ENCODE data around the gene PCSK4. TPM values are rescaled to one million over a fixed set of nuclear protein-coding genes. Genes with fewer than 3 reads are reported as not detected.

Gene PCSK4
- total RNA-seq, 1 experiment from 2014 or later = 7.2 TPM

DNA sequence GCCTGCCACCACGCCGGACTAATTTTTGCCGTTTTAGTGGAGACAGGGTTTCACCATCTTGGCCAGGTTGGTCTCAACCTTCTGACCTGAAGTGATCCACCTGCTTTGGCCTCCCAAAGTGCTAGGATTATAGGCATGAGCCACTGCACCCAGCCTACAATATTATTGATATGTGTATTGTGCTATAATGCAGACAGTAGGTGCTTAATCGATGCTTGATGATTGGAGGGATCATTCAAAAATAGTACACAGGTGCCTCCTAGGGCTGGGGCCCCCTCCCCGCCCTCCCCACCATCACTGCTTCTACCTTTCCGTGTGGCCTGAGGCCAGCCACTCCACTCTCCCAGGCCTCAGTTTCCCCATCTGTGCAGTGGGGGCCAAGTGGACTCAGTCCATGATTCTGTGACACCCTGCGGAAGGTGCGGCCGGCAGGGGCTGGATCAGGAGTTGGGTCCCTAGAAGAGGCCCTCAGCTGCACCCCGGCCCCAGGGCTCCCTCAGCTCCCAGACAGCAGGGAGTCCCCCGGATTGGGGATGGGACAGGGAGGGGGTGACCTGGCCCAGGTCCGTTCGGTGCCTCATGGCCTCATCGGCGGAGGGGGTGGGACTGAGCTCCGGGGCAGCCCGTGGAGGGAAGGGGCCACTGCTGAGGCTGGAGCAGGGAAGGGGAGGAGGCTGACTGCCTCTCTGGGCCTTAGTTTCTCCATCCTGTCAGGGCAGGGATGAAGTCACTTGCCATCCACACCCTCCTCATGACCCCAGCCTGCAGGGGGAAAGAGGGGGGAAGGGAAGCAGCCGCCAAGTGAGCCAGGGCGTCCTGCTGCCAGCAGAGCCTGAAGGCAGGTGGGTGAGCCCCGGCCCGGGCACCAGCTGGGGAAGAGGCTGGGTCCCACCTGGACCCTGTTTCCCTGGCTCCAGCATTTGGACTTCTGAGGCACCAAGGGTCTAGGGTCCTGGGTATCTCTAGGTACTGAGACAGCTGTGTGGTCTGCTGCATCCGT, 21.5 kb upstream of the PCSK4 start:
- ChIA-PET POLR2A (ENCODE audit: low non-redundant PET) (no interaction called here), CTCF (no interaction called here)
- no TSS peak for BruUV-seq (replicated peaks)
- no peaks in the 10 kb centered on the region for H3K27me3 ChIP-seq (replicated peaks; ENCODE audit: insufficient read depth, low read depth, low read length, poor library complexity)
- no peaks in the 10 kb centered on the region for H3K36me3 ChIP-seq (ENCODE audit: insufficient read depth, low read length, poor library complexity, severe bottlenecking)
- TF ChIP-seq, protein P1, sequence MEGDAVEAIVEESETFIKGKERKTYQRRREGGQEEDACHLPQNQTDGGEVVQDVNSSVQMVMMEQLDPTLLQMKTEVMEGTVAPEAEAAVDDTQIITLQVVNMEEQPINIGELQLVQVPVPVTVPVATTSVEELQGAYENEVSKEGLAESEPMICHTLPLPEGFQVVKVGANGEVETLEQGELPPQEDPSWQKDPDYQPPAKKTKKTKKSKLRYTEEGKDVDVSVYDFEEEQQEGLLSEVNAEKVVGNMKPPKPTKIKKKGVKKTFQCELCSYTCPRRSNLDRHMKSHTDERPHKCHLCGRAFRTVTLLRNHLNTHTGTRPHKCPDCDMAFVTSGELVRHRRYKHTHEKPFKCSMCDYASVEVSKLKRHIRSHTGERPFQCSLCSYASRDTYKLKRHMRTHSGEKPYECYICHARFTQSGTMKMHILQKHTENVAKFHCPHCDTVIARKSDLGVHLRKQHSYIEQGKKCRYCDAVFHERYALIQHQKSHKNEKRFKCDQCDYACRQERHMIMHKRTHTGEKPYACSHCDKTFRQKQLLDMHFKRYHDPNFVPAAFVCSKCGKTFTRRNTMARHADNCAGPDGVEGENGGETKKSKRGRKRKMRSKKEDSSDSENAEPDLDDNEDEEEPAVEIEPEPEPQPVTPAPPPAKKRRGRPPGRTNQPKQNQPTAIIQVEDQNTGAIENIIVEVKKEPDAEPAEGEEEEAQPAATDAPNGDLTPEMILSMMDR (conservative IDR thresholded peaks at IDR 0.05; ENCODE audit: low read depth, low read length) = no peak
- TF ChIP-seq EZH2 (IDR thresholded peaks at IDR 0.05; ENCODE audit: borderline replicate concordance, low read depth, low read length, poor library complexity, severe bottlenecking) = no peak
- intact Hi-C loops (cut with micrococcal nuclease; ENCODE audit: unreplicated experiment) = no loop called here
- no peak for DNase-seq (ENCODE audit: low spot score)
- H3K4me3 ChIP-seq (ENCODE audit: low read depth, low read length, poor library complexity, severe bottlenecking) = no peak overlapping the region
- no peak overlapping the region for H3K27ac ChIP-seq (ENCODE audit: low read depth, low read length, poor library complexity, severe bottlenecking)
- peaks cover 12% of the 10 kb centered on the region for H3K4me1 ChIP-seq (ENCODE audit: insufficient read depth, low read length, poor library complexity, severe bottlenecking)
- H3K9me3 ChIP-seq (ENCODE audit: low read depth, low read length, poor library complexity, severe bottlenecking) = no peaks in the 10 kb centered on the region

DNA sequence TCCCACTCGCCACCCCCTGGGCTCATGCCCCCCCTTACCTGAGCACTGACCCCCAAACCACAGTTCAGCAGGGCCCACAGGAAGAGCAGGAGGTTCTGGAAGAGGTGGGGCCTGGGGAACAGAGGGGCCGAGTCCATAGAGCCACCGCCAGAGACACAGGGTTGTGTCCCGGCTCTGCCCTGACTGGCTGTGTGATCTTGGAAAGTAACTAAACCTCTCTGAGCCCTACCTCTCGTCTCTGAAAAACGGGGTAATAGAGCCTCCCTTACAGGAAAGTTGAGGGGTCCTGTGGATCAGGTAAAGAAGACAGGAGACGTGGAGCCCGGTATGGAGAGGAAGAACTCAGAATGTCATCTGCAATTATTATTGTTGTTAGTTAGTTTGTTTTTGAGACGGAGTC, 20.7 kb upstream of the PCSK4 start:
- Histone ChIP-seq H3K36me3 (ENCODE audit: insufficient read depth, low read length, poor library complexity, severe bottlenecking) (no peaks in the 10 kb centered on the region), H3K4me3 (ENCODE audit: low read depth, low read length, poor library complexity, severe bottlenecking) (no peak overlapping the region), H3K27ac (ENCODE audit: low read depth, low read length, poor library complexity, severe bottlenecking) (no peak overlapping the region), H3K27me3 (replicated peaks; ENCODE audit: insufficient read depth, low read depth, low read length, poor library complexity) (no peaks in the 10 kb centered on the region), H3K4me1 (ENCODE audit: insufficient read depth, low read length, poor library complexity, severe bottlenecking) (peaks cover 12% of the 10 kb centered on the region), H3K9me3 (ENCODE audit: low read depth, low read length, poor library complexity, severe bottlenecking) (no peaks in the 10 kb centered on the region)
- intact Hi-C loops (cut with micrococcal nuclease; ENCODE audit: unreplicated experiment) = no loop called here
- ChIA-PET CTCF (no interaction called here), POLR2A (ENCODE audit: low non-redundant PET) (no interaction called here)
- no peak for DNase-seq (ENCODE audit: low spot score)
- BruUV-seq (replicated peaks) = no TSS peak
- TF ChIP-seq, protein P1 (conservative IDR thresholded peaks at IDR 0.05; ENCODE audit: low read depth, low read length) = no peak
- TF ChIP-seq EZH2 (IDR thresholded peaks at IDR 0.05; ENCODE audit: borderline replicate concordance, low read depth, low read length, poor library complexity, severe bottlenecking) = no peak

DNA sequence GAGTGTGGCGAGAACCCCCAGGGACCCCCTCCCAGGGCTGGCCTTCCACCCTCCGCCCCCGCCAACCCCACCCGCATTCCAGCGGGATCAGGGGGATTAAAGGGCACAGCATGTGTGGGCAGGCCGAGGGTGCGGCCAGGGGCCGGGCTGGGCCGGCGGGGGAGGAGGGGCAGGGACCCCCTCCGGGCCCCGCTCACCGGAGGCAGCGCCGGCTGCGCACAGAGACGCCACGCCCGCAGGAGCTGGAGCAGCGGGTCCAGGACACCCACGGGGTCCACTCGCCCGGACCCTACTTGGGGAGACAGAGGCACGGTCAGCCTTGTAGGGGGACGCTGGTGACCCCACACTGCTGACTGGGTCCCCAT, 20.3 kb upstream of the PCSK4 start:
- ChIA-PET POLR2A (ENCODE audit: low non-redundant PET) (no interaction called here), CTCF (no interaction called here)
- H3K4me1 ChIP-seq (ENCODE audit: insufficient read depth, low read length, poor library complexity, severe bottlenecking) = peaks cover 12% of the 10 kb centered on the region
- no peaks in the 10 kb centered on the region for H3K36me3 ChIP-seq (ENCODE audit: insufficient read depth, low read length, poor library complexity, severe bottlenecking)
- H3K27me3 ChIP-seq (replicated peaks; ENCODE audit: insufficient read depth, low read depth, low read length, poor library complexity) = no peaks in the 10 kb centered on the region
- H3K4me3 ChIP-seq (ENCODE audit: low read depth, low read length, poor library complexity, severe bottlenecking) = no peak overlapping the region
- intact Hi-C loops (cut with micrococcal nuclease; ENCODE audit: unreplicated experiment) = no loop called here
- H3K27ac ChIP-seq (ENCODE audit: low read depth, low read length, poor library complexity, severe bottlenecking) = no peak overlapping the region
- TF ChIP-seq, protein P1 (conservative IDR thresholded peaks at IDR 0.05; ENCODE audit: low read depth, low read length) = no peak
- no peak for TF ChIP-seq EZH2 (IDR thresholded peaks at IDR 0.05; ENCODE audit: borderline replicate concordance, low read depth, low read length, poor library complexity, severe bottlenecking)
- BruUV-seq (replicated peaks) = no TSS peak
- DNase-seq (ENCODE audit: low spot score) = no peak
- H3K9me3 ChIP-seq (ENCODE audit: low read depth, low read length, poor library complexity, severe bottlenecking) = no peaks in the 10 kb centered on the region
